PC-9 (cell line): ENCODE data around the gene CACNA1I.

Source experiments
- CTCF ChIP-seq: fragments of 200-600 bp; sonication (generic); conservative IDR thresholded peaks from 2 replicates; pipeline ENCODE4 v1.6.1; 2017; ENCODE audit warnings: mixed run types, antibody characterized with exemption, mild to moderate bottlenecking, moderate library complexity
- EZH2 ChIP-seq: fragments of 200-600 bp; sonication (generic); IDR thresholded peaks from 2 replicates; pipeline ENCODE4 v1.8.0; 2017; ENCODE audit warnings: antibody characterized with exemption, low read depth

GRCh38 chr22:39543095-39543494, 27.5 kb upstream of the CACNA1I start:
- TF ChIP-seq CTCF (peak; percentile 38; the same call in 1 of the 2 replicates), EZH2 (no peak)
